Adrenal gland (tissue), 12 donors: ENCODE data around the gene PMF1. TPM values are rescaled to one million over a fixed set of nuclear protein-coding genes. Genes with fewer than 3 reads are reported as not detected.

Experiments used
- DNase-seq, 7 donors: peaks; one replicate each; pipeline ENCODE4 v3.0.0-alpha.2; 2019 to 2020
- H3K27ac ChIP-seq, 5 donors: fragments of 200-600 bp; sonication (generic) in 4 of 5; 1 replicate in 3 of 5; 2 replicates in 2 of 5; pipeline versions ENCODE4 v1.5.1 to v1.8.0; 2016 to 2020; ENCODE audit warnings: mild to moderate bottlenecking in 1 of 5
- H3K27me3 ChIP-seq: fragments of 200-600 bp; 2 replicates; pipeline ENCODE4 v1.8.0; 2021
- H3K36me3 ChIP-seq, 2 donors: fragments of 200-600 bp; replicated peaks in 1 of 2; 1 replicate in 1 of 2; 2 replicates in 1 of 2; pipeline versions ENCODE4 v1.5.1 to v1.8.0; 2018 to 2022
- H3K4me1 ChIP-seq, 2 donors: fragments of 200-600 bp; replicated peaks in 1 of 2; 1 replicate in 1 of 2; 2 replicates in 1 of 2; pipeline versions ENCODE4 v1.5.1 to v1.8.0; 2018 to 2021
- H3K4me3 ChIP-seq, 4 donors: fragments of 200-600 bp; sonication (generic) in 3 of 4; one replicate each; pipeline ENCODE4 v1.5.1; 2016 to 2018
- H3K9me3 ChIP-seq, 3 donors: fragments of 200-600 bp; sonication (generic) in 1 of 3; replicated peaks in 1 of 3; 1 replicate in 2 of 3; 2 replicates in 1 of 3; pipeline versions ENCODE4 v1.5.1 to v1.8.0; 2016 to 2021
- CTCF ChIP-seq, 6 experiments: fragments of 450-650 bp in 4 of 6; fragments of 200-600 bp in 2 of 6; sonication (generic) in 1 of 6; IDR thresholded peaks; 1 replicate in 5 of 6; 2 replicates in 1 of 6; pipeline versions ENCODE4 v1.5.1 to v1.8.0; 2016 to 2021; ENCODE audit warnings: antibody characterized with exemption in 6 of 6, mild to moderate bottlenecking in 2 of 6, moderate library complexity in 1 of 6
- POLR2A ChIP-seq, 2 donors: fragments of 450-650 bp; IDR thresholded peaks; one replicate each; pipeline ENCODE4 v1.6.1; 2017; ENCODE audit warnings: antibody characterized with exemption in 2 of 2, mild to moderate bottlenecking in 2 of 2, moderate library complexity in 1 of 2
- WGBS, 4 donors: extraction: QIAGEN DNeasy Blood & Tissue Kit in 2 of 4; methylation state at CpG; one replicate each; pipeline versions ENCODE4 v1.1.5 to v1.1.7; 2013 to 2017; 5-methylcytosine and 5-hydroxymethylcytosine counted together
- intact Hi-C, 2 donors: fragments of 100-400 bp; cut with DNase I; formaldehyde crosslinking; loops; one replicate each; pipeline versions ENCODE4 v1.14.1 to v1.15.0; 2022 to 2023
- polyA plus RNA-seq, 3 donors: library from polyadenylated mRNA; stranded (reverse); fragments of 200-250 nt in 2 of 3; fragments of 350-450 nt in 1 of 3; fragmentation: Illumina TruSeq in 1 of 3; extraction: RNeasy Lipid Tissue Mini Kit (QIAGEN cat#74804) in 1 of 3; gene quantifications; one replicate each; pipeline ENCODE4 v1.2.3, GENCODE V29; 2013 to 2014
- total RNA-seq, 9 donors: library from RNA; depleted of rRNA in 4 of 9; stranded (reverse); fragments of >200 nt in 4 of 9; fragments of 120-200 nt in 1 of 9; fragmentation: NEBNext Ultra II Directional in 1 of 9; extraction: Animal tissue kit (Norgen Biotek cat#: 25700) in 1 of 9; gene quantifications; one replicate each; pipeline versions ENCODE4 v1.1.0 to v1.2.4, GENCODE V29; 2013 to 2023
- donor health status: healthy with polysubstance abuse.
- donor health status: Bipolar disorder and iron deficiency.
- donor health status: DM: yes; HTN: yes; CAD: no.
- donor health status: DM: no; HTN: no; CAD: no.
- donor health status: DM: no; HTN: no; CAD: no.
- donor health status: DM: yes; HTN: yes; CAD: no.

The PMF1 gene
- total and polyA plus RNA-seq, 12 donors: 45.6 to 103 (median 67.7) TPM

DNA sequence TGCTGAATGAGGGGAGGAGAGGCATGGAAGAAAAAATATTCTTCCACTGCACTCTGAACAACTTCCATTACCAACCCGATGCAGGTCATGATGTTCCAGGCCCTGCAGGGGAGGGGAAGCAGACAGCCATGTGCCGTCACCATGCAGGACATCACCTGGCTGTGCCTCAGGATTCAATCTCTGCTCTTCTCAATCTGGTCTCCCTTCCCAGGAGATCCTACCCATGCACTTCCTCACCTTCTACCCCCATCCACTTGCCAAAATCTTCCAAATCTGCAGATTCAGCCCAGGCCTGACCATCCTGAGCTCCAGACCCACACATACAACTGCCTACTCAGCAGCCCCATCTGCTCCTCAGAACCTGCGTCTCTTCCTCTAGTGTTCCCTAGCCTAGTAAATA, 40.8 kb downstream of the PMF1 start:
- Histone ChIP-seq H3K27ac (no peak overlapping the region), H3K9me3 (no peaks in the 10 kb centered on the region), H3K27me3 (no peaks in the 10 kb centered on the region), H3K4me3 (no peak overlapping the region), H3K4me1 (no peaks in the 10 kb centered on the region), H3K36me3 (peaks cover 0 to 93% of the 10 kb centered on the region in 2 donors)
- TF ChIP-seq CTCF (IDR thresholded peaks at IDR 0.05) (no peak), POLR2A (IDR thresholded peaks at IDR 0.05) (no peak)
- intact Hi-C loops: no loop called here
- DNase-seq: no peak
- 76 to 94% (median 90%) methylated on average over 3 of the region's 3 CpGs for WGBS, 4 donors

GRCh38 chr1:156257711-156258110, 44.9 kb downstream of the PMF1 start:
- H3K9me3 ChIP-seq: no peaks in the 10 kb centered on the region
- H3K36me3 ChIP-seq: peaks cover 0 to 97% of the 10 kb centered on the region in 2 donors
- H3K27me3 ChIP-seq: no peaks in the 10 kb centered on the region
- no peak for DNase-seq
- intact Hi-C loops: no loop called here
- H3K27ac ChIP-seq: no peak overlapping the region
- no peak for TF ChIP-seq POLR2A (IDR thresholded peaks at IDR 0.05)
- no peak for TF ChIP-seq CTCF (IDR thresholded peaks at IDR 0.05)
- peaks cover 3 to 4% of the 10 kb centered on the region in 2 donors for H3K4me1 ChIP-seq
- WGBS, 4 donors: 63 to 92% (median 81%) methylated on average over 2 of the region's 2 CpGs
- H3K4me3 ChIP-seq: no peak overlapping the region

- WGBS, 4 donors: 57 to 93% (median 93%) methylated on average over 1 to 8 of the region's 8 CpGs; no CpG with 5 or more reads in 1 of the 4 donors
- peaks cover 4 to 12% of the 10 kb centered on the region in 2 donors for H3K4me1 ChIP-seq
- no peak overlapping the region for H3K4me3 ChIP-seq
- H3K27me3 ChIP-seq: no peaks in the 10 kb centered on the region
- H3K36me3 ChIP-seq: peaks cover 0 to 97% of the 10 kb centered on the region in 2 donors
- no peak for DNase-seq
- intact Hi-C loops: no loop called here
- no peak overlapping the region for H3K27ac ChIP-seq
- TF ChIP-seq CTCF (IDR thresholded peaks at IDR 0.05) (no peak), POLR2A (IDR thresholded peaks at IDR 0.05) (no peak)
- no peaks in the 10 kb centered on the region for H3K9me3 ChIP-seq
Observed at GRCh38 chr1:156258859-156259258, 46.1 kb downstream of the PMF1 start.

GRCh38 chr1:156259805-156260204, 47.0 kb downstream of the PMF1 start:
- intact Hi-C loops: no loop called here
- WGBS, 4 donors: 73 to 89% (median 76%) methylated on average over 3 of the region's 3 CpGs
- Histone ChIP-seq H3K4me1 (peaks cover 4 to 12% of the 10 kb centered on the region in 2 donors), H3K36me3 (peaks cover 0 to 95% of the 10 kb centered on the region in 2 donors), H3K9me3 (no peaks in the 10 kb centered on the region), H3K27ac (peak overlapping the region in 1 of 5 donors; percentile 12), H3K27me3 (no peaks in the 10 kb centered on the region), H3K4me3 (no peak overlapping the region)
- DNase-seq: peak in 1 of 7 donors; percentile 76
- TF ChIP-seq CTCF (IDR thresholded peaks at IDR 0.05) (peak in 1 of 6 experiments; percentile 13), POLR2A (IDR thresholded peaks at IDR 0.05) (no peak)
